GM19025 (cell line): ENCODE data around the gene SLC27A1.
"Not testable (repeated sequence)": the region's sequence is repeated elsewhere in the genome, so short reads cannot be mapped to it uniquely, and the experiment has no call there.

Experiments used
- ATAC-seq: cut with Tn5 transposase; IDR thresholded peaks from one replicate; pipeline ENCODE4 v1.9.1; 2021; ENCODE audit warnings: mild to moderate bottlenecking, low read depth, moderate library complexity; ENCODE audit not compliant: unreplicated experiment

The SLC27A1 gene

GRCh38 chr19:17484520-17485185, 14.3 kb downstream of the SLC27A1 start:
- ATAC-seq: no peak

DNA sequence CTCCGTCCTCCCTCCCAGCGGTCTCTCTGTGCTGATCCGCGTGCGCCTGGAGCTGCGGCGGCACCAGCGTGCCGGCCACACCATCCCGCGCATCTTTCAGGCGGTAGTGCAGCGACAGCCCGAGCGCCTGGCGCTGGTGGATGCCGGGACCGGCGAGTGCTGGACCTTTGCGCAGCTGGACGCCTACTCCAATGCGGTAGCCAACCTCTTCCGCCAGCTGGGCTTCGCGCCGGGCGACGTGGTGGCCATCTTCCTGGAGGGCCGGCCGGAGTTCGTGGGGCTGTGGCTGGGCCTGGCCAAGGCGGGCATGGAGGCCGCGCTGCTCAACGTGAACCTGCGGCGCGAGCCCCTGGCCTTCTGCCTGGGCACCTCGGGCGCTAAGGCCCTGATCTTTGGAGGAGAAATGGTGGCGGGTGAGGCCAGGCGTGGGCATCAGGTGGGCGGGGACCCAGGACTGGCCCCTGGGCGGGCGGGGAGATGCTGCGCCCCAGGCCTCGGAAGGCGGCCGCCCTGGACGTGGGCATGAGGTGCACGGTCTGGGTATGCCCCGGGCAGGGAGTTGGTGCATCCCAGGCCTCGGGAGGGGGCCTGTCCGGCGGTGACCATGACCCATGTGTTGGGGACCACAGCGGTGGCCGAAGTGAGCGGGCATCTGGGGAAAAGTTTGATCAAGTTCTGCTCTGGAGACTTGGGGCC, 16.4 kb downstream of the SLC27A1 start:
- ATAC-seq: no peak

DNA sequence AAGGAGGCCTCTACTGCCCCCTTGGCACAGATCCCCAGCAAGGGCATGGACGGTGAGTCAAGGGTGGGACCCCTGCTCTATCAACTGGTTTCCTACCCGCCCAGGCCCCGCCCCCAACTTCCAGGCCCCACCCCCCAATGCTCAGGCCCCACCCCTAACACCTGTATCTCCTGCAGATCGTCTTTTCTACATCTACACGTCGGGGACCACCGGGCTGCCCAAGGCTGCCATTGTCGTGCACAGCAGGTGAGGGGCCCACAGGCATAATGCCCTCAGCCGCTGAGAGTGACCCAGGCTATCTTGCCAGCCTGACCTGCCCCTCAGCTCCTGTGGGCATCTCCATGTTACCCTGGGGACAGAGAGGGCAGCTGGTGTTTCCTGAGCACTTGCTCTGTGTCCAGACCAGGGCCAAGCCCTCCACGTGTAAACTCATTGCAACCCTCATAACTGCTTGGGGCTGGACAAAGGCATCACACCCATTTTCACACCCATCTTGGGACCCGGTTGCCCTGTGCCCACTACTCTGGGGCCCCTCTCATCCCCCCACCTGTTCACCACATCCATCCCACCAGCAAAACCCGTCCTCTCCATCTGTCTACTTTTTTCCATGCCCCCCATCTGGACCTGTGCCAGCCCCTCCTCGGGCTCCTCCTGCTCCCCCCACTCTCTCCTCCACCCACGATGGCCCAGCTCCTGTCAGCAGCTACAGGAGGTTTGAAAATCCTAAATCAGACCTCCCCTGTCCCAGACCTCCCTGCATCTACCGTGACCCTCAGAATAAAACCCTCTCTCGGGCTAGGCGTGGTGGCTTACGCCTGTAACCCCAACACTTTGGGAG, 17.2 kb downstream of the SLC27A1 start:
- ATAC-seq: no peak

GRCh38 chr19:17488593-17489391, 18.5 kb downstream of the SLC27A1 start:
- ATAC-seq: no peak

- no peak for ATAC-seq
These were observed 19.2 kb downstream of the SLC27A1 start for GRCh38 chr19:17489392-17490030.

DNA sequence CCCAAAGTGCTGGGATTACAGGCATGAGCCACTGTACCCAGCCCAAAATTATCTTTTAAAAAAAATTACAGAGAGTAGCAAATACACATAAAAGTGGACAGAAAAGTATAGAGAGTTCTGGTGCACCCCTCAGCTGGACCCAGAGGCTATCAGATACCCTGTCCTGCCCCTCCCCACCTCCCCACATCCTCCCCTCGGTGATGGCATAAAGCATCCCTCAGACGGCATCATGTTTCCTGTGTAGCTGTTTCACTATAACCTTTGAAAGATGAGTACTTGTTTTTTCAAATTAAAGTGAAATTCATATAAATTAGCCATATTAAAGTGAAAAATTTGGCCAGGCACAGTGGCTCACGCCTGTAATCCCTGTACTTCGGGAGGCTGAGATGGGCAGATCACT, 20.1 kb downstream of the SLC27A1 start:
- no peak for ATAC-seq

- no peak for ATAC-seq
These were observed 21.0 kb downstream of the SLC27A1 start for GRCh38 chr19:17491287-17491686.

- no peak for ATAC-seq
These were observed 25.4 kb downstream of the SLC27A1 start for GRCh38 chr19:17495639-17496296.

DNA sequence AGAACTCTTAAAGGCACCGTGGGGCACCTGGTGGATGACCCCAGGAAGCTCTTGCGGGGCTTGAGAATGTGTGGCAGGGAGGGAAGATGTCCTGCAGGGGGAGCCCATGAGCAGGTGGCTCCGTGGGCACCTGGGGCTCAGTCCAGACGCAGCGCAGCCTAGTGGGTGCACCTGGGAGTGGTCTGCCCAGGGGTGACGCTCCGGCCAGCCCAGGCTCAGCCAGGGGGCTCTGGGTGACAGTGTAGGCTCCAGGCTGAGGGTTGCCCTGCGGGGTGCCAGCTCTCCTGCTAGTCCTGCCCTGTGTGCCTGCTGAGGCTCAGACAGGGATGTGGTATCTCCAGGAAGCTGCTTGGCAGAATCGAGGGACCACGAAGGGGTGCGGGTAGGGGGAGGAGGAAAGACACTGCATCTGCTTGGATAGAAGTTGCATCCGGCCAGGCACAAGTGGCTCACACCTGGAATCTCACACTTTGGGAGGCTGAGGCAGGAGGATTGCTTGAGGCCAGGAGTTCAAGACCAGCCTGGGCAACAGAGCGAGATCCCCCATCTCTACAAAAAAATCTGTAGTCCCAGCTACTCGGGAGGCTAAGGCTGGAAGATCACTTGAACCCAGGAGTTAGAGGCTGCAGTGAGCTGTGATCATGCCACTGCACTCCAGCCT, 26.1 kb downstream of the SLC27A1 start:
- no peak for ATAC-seq

DNA sequence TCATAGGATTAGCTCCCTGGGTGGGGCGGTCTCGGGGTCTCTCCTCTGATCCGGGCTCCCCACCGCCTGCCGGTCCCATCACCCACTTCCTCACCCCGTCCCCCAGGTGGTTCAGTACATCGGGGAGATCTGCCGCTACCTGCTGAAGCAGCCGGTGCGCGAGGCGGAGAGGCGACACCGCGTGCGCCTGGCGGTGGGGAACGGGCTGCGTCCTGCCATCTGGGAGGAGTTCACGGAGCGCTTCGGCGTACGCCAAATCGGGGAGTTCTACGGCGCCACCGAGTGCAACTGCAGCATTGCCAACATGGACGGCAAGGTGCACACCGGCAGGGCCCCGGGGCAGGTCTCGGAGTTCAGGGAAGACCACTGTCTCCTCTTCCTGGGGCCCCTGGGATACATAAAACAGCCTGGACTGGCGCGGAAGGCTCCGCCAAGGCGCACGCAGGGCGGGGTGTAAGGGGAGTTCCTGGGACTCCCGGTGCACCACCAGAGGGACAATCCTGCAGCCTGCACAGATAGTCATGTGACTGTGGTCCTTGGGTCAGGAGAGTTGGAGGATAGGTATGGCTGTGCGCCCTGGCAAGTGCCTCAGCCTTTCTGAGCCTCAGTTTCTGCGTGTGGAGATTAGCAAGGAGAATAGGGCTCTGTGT, 26.9 kb downstream of the SLC27A1 start:
- ATAC-seq: no peak

GRCh38 chr19:17499025-17499424, 28.7 kb downstream of the SLC27A1 start:
- ATAC-seq: not testable (repeated sequence)

DNA sequence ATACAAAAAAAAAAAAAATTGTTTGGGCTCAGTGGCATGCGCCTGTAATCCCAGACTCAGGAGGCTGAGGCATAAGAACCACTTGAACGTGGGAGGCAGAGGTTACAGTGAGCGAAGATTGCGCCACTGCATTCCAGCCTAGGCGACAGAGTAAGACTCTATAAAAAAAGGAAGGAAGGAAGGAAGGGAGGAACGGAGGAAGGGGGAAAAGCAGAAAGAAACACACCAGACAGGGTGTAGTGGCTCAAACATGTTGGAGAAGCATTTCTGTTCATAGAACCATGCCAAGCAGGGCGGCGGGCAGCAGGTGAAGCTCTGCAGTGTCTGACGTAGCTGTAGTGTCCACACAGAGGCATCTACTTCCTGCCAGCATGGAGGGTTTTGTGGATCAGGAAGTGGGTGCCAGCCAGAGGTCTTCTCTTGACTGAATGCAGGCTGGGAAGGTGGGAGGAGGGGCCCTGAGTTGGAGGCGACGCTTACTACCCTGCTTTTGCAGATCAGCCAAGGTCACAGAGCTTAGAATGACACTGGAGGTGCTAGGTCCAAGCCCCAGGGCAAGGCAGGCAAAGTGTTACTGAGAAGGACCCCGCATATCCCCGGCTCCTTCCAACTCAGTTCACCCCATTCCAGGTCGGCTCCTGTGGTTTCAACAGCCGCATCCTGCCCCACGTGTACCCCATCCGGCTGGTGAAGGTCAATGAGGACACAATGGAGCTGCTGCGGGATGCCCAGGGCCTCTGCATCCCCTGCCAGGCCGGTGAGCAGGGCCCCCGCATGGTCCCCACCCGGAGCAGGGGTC, 29.5 kb downstream of the SLC27A1 start:
- no peak for ATAC-seq

DNA sequence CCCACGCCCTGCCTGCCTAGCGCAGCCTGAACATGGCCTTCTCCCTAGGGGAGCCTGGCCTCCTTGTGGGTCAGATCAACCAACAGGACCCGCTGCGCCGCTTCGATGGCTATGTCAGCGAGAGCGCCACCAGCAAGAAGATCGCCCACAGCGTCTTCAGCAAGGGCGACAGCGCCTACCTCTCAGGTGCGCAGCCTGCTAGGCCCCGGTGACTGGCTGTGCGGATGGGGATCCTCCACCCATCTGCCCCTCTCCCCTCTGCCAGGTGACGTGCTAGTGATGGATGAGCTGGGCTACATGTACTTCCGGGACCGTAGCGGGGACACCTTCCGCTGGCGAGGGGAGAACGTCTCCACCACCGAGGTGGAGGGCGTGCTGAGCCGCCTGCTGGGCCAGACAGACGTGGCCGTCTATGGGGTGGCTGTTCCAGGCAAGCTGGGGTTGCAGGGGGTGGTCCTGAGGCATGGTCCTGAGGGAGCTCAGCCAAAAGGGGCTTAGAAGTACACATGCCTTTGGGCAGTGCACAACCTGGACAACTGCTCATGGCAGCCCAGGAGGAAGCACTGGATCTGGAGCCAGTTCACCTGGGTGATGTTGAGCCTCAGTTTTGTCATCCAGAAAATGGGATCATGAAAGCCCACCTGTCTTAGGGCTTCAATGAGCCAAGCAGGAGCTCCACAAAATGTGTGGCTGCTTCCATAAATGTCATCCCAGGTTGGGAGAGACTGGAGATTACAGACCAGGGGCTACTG, 30.3 kb downstream of the SLC27A1 start:
- ATAC-seq: no peak

DNA sequence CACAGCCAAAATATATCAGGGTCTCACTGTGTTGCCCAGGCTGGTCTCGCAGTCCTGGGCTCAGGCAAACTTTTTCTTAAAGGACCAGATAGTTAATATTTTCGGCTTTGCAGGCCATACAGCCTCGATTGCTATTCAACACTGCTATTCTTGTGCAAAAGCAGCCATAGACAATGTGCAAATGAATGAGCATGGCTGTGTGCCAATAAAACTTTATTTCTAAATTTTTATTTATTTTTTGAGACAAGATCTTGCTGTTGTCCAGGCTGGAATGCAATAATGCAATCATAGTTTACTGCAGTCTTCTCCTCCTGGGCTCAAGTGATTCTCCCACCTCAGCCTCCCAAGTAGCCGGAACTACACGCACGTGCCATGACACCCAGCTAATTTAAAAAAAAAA, 32.9 kb downstream of the SLC27A1 start:
- no peak for ATAC-seq

DNA sequence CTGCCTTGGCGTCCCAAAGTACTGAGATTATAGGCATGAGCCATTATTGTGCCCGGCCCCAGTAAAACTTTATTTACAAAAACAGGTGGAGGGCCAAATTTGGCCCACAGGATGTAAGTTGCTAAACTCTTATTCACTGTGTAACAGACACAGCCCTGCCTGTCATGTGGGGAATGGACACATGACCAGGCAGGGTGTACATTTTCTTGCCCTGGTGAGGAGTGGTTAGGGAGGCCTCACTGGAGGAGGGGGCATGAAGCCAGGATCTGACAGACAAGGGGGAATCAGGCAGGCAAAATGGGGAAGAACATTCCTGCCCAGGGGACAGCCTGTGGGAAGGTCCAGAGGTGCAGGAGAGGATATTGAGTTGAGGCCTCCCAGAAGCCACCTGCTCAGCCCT, 33.7 kb downstream of the SLC27A1 start:
- ATAC-seq: no peak

- ATAC-seq: no peak
These were observed 34.1 kb downstream of the SLC27A1 start for GRCh38 chr19:17504456-17504855.

GRCh38 chr19:17505223-17505622, 34.9 kb downstream of the SLC27A1 start:
- no peak for ATAC-seq
